HL-60 (cell line): ENCODE results near the gene ADGRL3.

Experiments
- DNase-seq, 2 experiments: peaks; one replicate each; pipeline ENCODE4 v3.0.0-alpha.2; 2010 to 2020; ENCODE audit warnings: low read depth in 1 of 2, low spot score in 1 of 2
- H3K27ac ChIP-seq: fragments of 250-450 bp; sonication (Bioruptor Pico); replicated peaks from 2 replicates; pipeline ENCODE4 v1.5.1; 2020; ENCODE audit warnings: mild to moderate bottlenecking, moderate library complexity
- H3K27me3 ChIP-seq: fragments of 250-450 bp; sonication (Bioruptor Pico); 2 replicates; pipeline ENCODE4 v1.5.1; 2021; ENCODE audit warnings: mild to moderate bottlenecking, moderate library complexity; ENCODE audit not compliant: insufficient read depth, poor library complexity, severe bottlenecking
- H3K4me3 ChIP-seq: replicated peaks from 2 replicates; pipeline ENCODE4 v1.5.1; 2011; ENCODE audit warnings: mild to moderate bottlenecking, control low read depth, low read length; ENCODE audit not compliant: insufficient read depth
- GABPA ChIP-seq: IDR thresholded peaks from 2 replicates; pipeline ENCODE4 v1.6.1; 2012; ENCODE audit warnings: low read depth
- POLR2AphosphoS5 ChIP-seq: IDR thresholded peaks from 2 replicates; pipeline ENCODE4 v1.6.1; 2012; ENCODE audit warnings: low read depth
- SPI1 ChIP-seq: IDR thresholded peaks from 2 replicates; pipeline ENCODE4 v1.6.1; 2012; ENCODE audit warnings: low read depth, mild to moderate bottlenecking, borderline replicate concordance
- TF ChIP-seq, protein P1 (sequence below): IDR thresholded peaks from 2 replicates; pipeline ENCODE4 v1.6.1; 2012; ENCODE audit warnings: low read depth; ENCODE audit not compliant: insufficient replicate concordance
- TF ChIP-seq, protein P2 (sequence below): IDR thresholded peaks from one replicate; pipeline ENCODE4 v1.5.1; 2011; ENCODE audit warnings: low read length, control low read depth, inconsistent platforms; ENCODE audit not compliant: insufficient read depth

Gene ADGRL3

DNA sequence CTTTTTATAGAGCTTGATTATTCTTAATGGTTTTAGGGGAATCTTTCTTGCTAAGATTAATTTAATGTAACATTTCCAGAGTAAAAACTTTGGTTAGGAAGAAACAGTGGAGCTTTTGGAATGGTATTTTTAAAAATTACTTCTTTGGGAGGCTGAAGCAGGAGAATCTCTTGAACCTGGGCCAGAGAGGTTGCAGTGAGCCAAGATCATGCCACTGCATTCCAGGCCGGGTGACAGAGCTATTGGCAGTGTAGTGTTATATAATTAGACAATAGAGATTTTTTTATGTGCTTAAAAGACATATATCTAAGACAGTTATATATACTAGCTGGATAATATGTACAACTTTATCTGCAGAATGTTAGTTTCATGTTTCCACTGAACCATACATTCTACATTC lies 585.6 kb downstream of the ADGRL3 start:
- Histone ChIP-seq H3K4me3 (no peak overlapping the region), H3K27ac (no peak overlapping the region), H3K27me3 (no peaks in the 10 kb centered on the region)
- TF ChIP-seq SPI1 (no peak), GABPA (no peak), POLR2AphosphoS5 (no peak)
- no peak for DNase-seq

DNA sequence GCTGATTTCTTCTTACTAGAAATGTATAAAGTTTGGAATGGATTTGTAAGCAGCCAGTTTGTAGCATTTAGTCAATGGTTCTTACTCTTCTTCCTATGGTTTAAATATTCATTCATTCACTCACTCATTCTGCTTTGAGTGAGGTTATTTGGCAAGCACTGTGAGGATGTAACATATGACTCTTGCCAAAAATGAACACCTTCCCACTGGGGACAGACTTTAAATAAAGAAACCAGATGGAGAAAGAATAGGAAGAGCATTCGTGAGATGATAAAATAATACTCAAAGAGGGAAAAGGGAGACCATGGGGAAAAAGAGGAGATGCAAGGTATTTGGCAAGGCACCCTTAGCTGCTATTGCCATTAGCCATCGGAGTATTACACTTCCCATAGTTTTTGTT lies 586.1 kb downstream of the ADGRL3 start:
- Histone ChIP-seq H3K27ac (no peak overlapping the region), H3K27me3 (no peaks in the 10 kb centered on the region), H3K4me3 (no peak overlapping the region)
- TF ChIP-seq, protein P1, sequence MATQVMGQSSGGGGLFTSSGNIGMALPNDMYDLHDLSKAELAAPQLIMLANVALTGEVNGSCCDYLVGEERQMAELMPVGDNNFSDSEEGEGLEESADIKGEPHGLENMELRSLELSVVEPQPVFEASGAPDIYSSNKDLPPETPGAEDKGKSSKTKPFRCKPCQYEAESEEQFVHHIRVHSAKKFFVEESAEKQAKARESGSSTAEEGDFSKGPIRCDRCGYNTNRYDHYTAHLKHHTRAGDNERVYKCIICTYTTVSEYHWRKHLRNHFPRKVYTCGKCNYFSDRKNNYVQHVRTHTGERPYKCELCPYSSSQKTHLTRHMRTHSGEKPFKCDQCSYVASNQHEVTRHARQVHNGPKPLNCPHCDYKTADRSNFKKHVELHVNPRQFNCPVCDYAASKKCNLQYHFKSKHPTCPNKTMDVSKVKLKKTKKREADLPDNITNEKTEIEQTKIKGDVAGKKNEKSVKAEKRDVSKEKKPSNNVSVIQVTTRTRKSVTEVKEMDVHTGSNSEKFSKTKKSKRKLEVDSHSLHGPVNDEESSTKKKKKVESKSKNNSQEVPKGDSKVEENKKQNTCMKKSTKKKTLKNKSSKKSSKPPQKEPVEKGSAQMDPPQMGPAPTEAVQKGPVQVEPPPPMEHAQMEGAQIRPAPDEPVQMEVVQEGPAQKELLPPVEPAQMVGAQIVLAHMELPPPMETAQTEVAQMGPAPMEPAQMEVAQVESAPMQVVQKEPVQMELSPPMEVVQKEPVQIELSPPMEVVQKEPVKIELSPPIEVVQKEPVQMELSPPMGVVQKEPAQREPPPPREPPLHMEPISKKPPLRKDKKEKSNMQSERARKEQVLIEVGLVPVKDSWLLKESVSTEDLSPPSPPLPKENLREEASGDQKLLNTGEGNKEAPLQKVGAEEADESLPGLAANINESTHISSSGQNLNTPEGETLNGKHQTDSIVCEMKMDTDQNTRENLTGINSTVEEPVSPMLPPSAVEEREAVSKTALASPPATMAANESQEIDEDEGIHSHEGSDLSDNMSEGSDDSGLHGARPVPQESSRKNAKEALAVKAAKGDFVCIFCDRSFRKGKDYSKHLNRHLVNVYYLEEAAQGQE = no peak
- TF ChIP-seq SPI1 (no peak), GABPA (no peak), POLR2AphosphoS5 (no peak)
- TF ChIP-seq, protein P2, sequence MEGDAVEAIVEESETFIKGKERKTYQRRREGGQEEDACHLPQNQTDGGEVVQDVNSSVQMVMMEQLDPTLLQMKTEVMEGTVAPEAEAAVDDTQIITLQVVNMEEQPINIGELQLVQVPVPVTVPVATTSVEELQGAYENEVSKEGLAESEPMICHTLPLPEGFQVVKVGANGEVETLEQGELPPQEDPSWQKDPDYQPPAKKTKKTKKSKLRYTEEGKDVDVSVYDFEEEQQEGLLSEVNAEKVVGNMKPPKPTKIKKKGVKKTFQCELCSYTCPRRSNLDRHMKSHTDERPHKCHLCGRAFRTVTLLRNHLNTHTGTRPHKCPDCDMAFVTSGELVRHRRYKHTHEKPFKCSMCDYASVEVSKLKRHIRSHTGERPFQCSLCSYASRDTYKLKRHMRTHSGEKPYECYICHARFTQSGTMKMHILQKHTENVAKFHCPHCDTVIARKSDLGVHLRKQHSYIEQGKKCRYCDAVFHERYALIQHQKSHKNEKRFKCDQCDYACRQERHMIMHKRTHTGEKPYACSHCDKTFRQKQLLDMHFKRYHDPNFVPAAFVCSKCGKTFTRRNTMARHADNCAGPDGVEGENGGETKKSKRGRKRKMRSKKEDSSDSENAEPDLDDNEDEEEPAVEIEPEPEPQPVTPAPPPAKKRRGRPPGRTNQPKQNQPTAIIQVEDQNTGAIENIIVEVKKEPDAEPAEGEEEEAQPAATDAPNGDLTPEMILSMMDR = no peak
- no peak for DNase-seq

DNA sequence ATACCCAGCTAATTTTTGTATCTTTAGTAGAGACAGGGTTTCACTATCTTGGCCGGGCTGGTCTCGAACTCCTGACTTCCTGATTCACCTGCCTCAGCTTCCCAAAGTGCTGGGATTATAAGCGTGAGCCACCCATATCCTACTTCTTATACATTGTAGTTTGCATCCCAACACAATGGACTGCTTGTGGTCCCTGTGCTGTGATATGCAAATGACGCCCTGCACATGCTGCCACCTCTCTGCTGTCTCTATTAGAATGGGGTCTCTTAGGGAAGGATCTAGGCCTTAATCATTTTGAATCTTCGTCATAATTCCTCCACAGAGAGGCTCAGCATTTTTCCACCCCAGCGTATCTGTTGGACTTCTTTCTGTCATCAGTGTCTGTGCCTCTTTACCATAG lies 595.9 kb downstream of the ADGRL3 start:
- TF ChIP-seq SPI1 = no peak
- TF ChIP-seq, protein P1 = no peak
- no peak for TF ChIP-seq POLR2AphosphoS5
- no peak for TF ChIP-seq GABPA
- TF ChIP-seq, protein P2 = no peak
- Histone ChIP-seq H3K27me3 (no peaks in the 10 kb centered on the region), H3K27ac (no peak overlapping the region), H3K4me3 (no peak overlapping the region)
- no peak for DNase-seq

DNA sequence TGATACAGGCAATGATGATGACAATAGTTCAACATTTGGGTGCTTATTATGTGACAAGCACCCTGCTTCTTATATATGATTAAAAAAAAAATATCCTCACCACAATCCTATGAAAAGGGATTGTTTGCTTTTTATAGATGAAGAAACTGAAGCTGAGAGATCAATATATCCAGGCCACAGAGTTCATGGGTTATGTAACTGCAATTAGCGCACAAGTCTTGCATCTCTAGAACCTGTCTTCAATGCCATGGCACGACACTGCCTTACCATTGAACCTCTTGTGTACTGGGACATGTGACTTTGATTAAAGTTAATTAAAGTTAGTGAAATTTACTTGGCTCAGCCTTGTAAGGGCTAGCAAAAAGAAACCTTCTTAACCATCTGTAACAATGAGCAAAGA lies 599.7 kb downstream of the ADGRL3 start:
- H3K27ac ChIP-seq = no peak overlapping the region
- TF ChIP-seq GABPA = no peak
- TF ChIP-seq, protein P1 = no peak
- no peak for TF ChIP-seq SPI1
- TF ChIP-seq, protein P2 = no peak
- TF ChIP-seq POLR2AphosphoS5 = no peak
- no peaks in the 10 kb centered on the region for H3K27me3 ChIP-seq
- DNase-seq = no peak
- H3K4me3 ChIP-seq = no peak overlapping the region
